GM20000 (cell line): ENCODE measurements around the gene LYPD6B.

Experiments used
- DNase-seq: peaks from one replicate; pipeline ENCODE4 v3.0.0; 2012; ENCODE audit warnings: low spot score
- CTCF ChIP-seq: IDR thresholded peaks from 2 replicates; pipeline ENCODE4 v1.5.1; 2012; ENCODE audit warnings: mild to moderate bottlenecking, control low read depth; ENCODE audit errors: extremely low read depth, missing control alignments

LYPD6B gene, protein sequence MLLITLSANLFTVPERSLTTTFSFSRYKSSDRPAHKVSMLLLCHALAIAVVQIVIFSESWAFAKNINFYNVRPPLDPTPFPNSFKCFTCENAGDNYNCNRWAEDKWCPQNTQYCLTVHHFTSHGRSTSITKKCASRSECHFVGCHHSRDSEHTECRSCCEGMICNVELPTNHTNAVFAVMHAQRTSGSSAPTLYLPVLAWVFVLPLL

DNA sequence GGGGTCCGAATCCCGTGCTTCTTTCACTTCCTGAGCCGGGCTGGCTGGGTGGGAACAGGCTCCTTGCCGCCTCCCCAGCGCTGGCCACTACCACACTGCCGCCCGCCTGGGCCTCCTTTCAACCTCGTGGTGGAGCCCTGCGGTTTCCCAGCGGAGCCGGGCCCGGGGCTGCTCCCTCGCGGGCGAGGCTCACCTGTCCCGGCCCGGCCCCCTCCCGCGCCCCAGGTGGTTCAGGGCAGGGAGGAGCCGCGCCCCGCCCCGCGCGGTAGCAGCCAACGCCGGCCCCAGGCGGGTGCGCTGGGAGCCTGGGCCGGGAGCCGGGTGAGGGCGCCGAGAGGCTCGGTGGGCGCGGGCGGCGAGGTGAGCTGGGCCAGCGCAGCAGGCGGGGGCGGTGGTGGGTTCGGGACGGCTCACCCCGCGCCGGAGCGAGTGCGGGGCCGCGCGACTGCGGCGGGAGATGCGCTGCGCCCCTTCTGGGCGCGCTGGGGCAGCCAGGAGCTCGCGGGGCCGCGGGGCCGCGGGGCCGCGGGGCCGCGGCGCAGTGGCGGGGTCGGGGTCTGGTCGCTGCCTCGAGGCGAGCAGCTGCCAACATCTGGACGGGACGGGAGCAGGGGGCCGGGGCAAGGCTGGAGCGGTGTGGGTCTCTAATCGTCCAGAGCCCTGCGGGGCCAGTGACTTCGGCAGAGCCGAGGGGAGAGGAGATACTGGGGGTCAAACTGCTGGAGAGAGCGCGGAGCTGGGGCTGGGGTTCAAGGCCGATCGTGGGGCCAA lies at the start of gene LYPD6B:
Gene LYPD6B (plus strand): TSS at position 258 of the 771 bp plus-strand sequence. CDS start 92,250 bp downstream, outside the sequence.
- DNase-seq, result peak; percentile 68

GRCh38 chr2:148989882-148990493 lies 48.5 kb upstream of the LYPD6B start:
- peak; percentile 73 for DNase-seq
- TF ChIP-seq CTCF, result peak; percentile 60

More for the DNA sequence above, at the start of gene LYPD6B:
- no peak for TF ChIP-seq CTCF

GRCh38 chr2:148990968-148991367 lies 47.5 kb upstream of the LYPD6B start:
- no peak for TF ChIP-seq CTCF
- DNase-seq, result no peak

GRCh38 chr2:148992448-148992847 lies 46.1 kb upstream of the LYPD6B start:
- no peak for DNase-seq
- no peak for TF ChIP-seq CTCF

GRCh38 chr2:148993351-148993750 lies 45.1 kb upstream of the LYPD6B start:
- DNase-seq, result no peak
- TF ChIP-seq CTCF, result no peak

DNA sequence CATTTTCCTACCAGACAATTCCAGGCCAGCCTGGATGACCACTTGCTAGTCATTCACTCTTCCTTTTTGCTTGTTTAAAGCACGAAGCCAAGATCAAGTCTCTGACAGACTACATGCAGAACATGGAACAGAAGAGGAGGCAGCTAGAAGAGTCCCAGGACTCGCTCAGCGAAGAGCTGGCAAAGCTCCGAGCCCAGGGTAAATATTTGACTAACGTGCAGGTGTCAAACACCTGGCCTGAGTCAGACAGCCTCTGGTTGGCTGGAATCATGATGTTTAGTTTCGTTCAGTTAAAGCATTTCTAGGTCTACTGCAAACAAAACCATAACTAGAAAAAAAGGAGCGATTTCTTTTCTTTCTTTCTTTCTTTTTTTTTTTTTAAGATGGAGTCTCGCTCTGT lies 44.2 kb upstream of the LYPD6B start:
- TF ChIP-seq CTCF, result no peak
- no peak for DNase-seq

- DNase-seq, result no peak
- no peak for TF ChIP-seq CTCF
Observed at GRCh38 chr2:148996805-148997204, 41.7 kb upstream of the LYPD6B start.
